Keratinocyte (primary cell): ENCODE measurements around the gene ALOX5AP. TPM values are rescaled to one million over a fixed set of nuclear protein-coding genes. Genes with fewer than 3 reads are reported as not detected.

Source experiments
- DNase-seq: peaks from one replicate; pipeline ENCODE4 v3.0.0-alpha.2; 2011; ENCODE audit warnings: low read depth, missing footprints, low spot score
- FAIRE-seq: peaks from 2 replicates; lab custom pipeline; 2011; peaks lifted over from hg19 to GRCh38; lab: Jason Lieb, UNC
- H2AFZ ChIP-seq: 2 replicates; pipeline ENCODE4 v1.6.0; 2012; ENCODE audit warnings: low read length, control low read depth, inconsistent platforms; ENCODE audit not compliant: control insufficient read depth
- H3K27ac ChIP-seq: 2 replicates; pipeline ENCODE4 v1.5.1; 2011; ENCODE audit warnings: low read length; ENCODE audit not compliant: control insufficient read depth, insufficient read depth
- H3K27me3 ChIP-seq: 3 replicates; pipeline ENCODE4 v1.6.0; 2011; ENCODE audit warnings: low read length; ENCODE audit not compliant: control insufficient read depth, insufficient read depth; ENCODE audit errors: extremely low read depth
- H3K36me3 ChIP-seq, 2 experiments: 2 replicates in 1 of 2; 3 replicates in 1 of 2; pipeline ENCODE4 v1.5.1; 2011; ENCODE audit warnings: low read length in 2 of 2, mild to moderate bottlenecking in 1 of 2; ENCODE audit not compliant: control insufficient read depth in 2 of 2, insufficient read depth in 2 of 2; ENCODE audit errors: extremely low read depth in 1 of 2
- H3K4me1 ChIP-seq: 3 replicates; pipeline ENCODE4 v1.5.1; 2011; ENCODE audit warnings: low read length; ENCODE audit not compliant: control insufficient read depth, insufficient read depth; ENCODE audit errors: extremely low read depth
- H3K4me2 ChIP-seq: 3 replicates; pipeline ENCODE4 v1.6.0; 2011; ENCODE audit warnings: low read depth, low read length; ENCODE audit not compliant: control insufficient read depth, insufficient read depth; ENCODE audit errors: extremely low read depth
- H3K4me3 ChIP-seq, 3 experiments: fragments of 200-600 bp in 1 of 3; sonication (generic) in 1 of 3; 2 replicates in 2 of 3; 3 replicates in 1 of 3; pipeline ENCODE4 v1.5.1; 2011 to 2016; ENCODE audit warnings: low read length in 3 of 3, mild to moderate bottlenecking in 3 of 3, control low read depth in 2 of 3, inconsistent platforms in 1 of 3, low read depth in 1 of 3, mixed read lengths in 1 of 3, mixed run types in 1 of 3, moderate library complexity in 1 of 3; ENCODE audit not compliant: control insufficient read depth in 2 of 3, insufficient read depth in 2 of 3; ENCODE audit errors: extremely low read depth in 1 of 3
- H3K79me2 ChIP-seq: 2 replicates; pipeline ENCODE4 v1.6.0; 2012; ENCODE audit warnings: low read length; ENCODE audit not compliant: control insufficient read depth, insufficient read depth
- H3K9ac ChIP-seq: 3 replicates; pipeline ENCODE4 v1.6.0; 2011; ENCODE audit warnings: low read length; ENCODE audit not compliant: control insufficient read depth, insufficient read depth; ENCODE audit errors: extremely low read depth
- H3K9me1 ChIP-seq: 3 replicates; pipeline ENCODE4 v1.6.0; 2011; ENCODE audit warnings: low read length; ENCODE audit not compliant: control insufficient read depth, insufficient read depth; ENCODE audit errors: extremely low read depth
- H3K9me3 ChIP-seq: 2 replicates; pipeline ENCODE4 v1.5.1; 2012; ENCODE audit warnings: low read depth, low read length; ENCODE audit not compliant: control insufficient read depth
- H4K20me1 ChIP-seq: 3 replicates; pipeline ENCODE4 v1.6.0; 2011; ENCODE audit warnings: low read length; ENCODE audit not compliant: control insufficient read depth, insufficient read depth; ENCODE audit errors: extremely low read depth
- CTCF ChIP-seq, 3 experiments: IDR thresholded peaks in 1 of 3; conservative IDR thresholded peaks in 1 of 3; optimal IDR thresholded peaks in 1 of 3; 2 replicates in 2 of 3; 3 replicates in 1 of 3; pipeline versions ENCODE3 to v1.5.1; 2011; ENCODE audit warnings: low read length in 3 of 3, mild to moderate bottlenecking in 3 of 3, moderate library complexity in 2 of 3, control low read depth in 1 of 3, inconsistent platforms in 1 of 3; ENCODE audit not compliant: insufficient read depth in 2 of 3; ENCODE audit errors: extremely low read depth in 1 of 3
- EZH2 ChIP-seq: IDR thresholded peaks from one replicate; pipeline ENCODE4 v1.6.1; 2012; ENCODE audit warnings: inconsistent platforms, mild to moderate bottlenecking, low read length, moderate library complexity
- dilution Hi-C: fragments of 300-500 bp; cut with MboI; formaldehyde crosslinking; loops from one replicate; pipeline ENCODE4 v1.7.0; 2020; ENCODE audit warnings: low sequenced_read_pairs; ENCODE audit not compliant: extremely low pct_ligation_motif_present
- polyA plus RNA-seq, 5 experiments: library from polyadenylated mRNA; depleted of rRNA in 3 of 5; stranded (reverse) in 3 of 5; stranded (forward) in 1 of 5; unstranded in 1 of 5; fragments of >200 nt; gene quantifications; 1 replicate in 1 of 5; 2 replicates in 3 of 5; 3 replicates in 1 of 5; pipeline versions ENCODE4 v1.2.1 to v1.2.3, GENCODE V29; 2011 to 2012; ENCODE audit warnings: missing spikeins in 2 of 5, low read depth in 1 of 5, low replicate concordance in 1 of 5

ALOX5AP gene
- polyA plus RNA-seq, 1 donor (not counting 4 experiments of a cell fraction or from before 2014, with no cell fraction given) = 0.31 TPM

- H3K27me3 ChIP-seq = no peaks in the 10 kb centered on the region
- DNase-seq (no peak), FAIRE-seq (no peak)
- H3K27ac ChIP-seq = no peak overlapping the region
- no peak overlapping the region for H3K9ac ChIP-seq
- H2AFZ ChIP-seq = no peak overlapping the region
- no peak overlapping the region for H3K4me2 ChIP-seq
- no peaks in the 10 kb centered on the region for H3K79me2 ChIP-seq
- no peaks in the 10 kb centered on the region for H3K9me1 ChIP-seq
- H3K4me1 ChIP-seq = no peaks in the 10 kb centered on the region
- dilution Hi-C loops = no loop called here
- H3K9me3 ChIP-seq = no peaks in the 10 kb centered on the region
- no peak overlapping the region for H3K4me3 ChIP-seq
- no peaks in the 10 kb centered on the region for H4K20me1 ChIP-seq
- TF ChIP-seq CTCF (optimal IDR thresholded peaks at IDR 0.05 in 1 of 3, IDR thresholded peaks at IDR 0.05 in 1 of 3, conservative IDR thresholded peaks at IDR 0.05 in 1 of 3; ENCODE audit: extremely low read depth in 1 of 3, insufficient read depth in 2 of 3, low read length in 3 of 3) (no peak), EZH2 (no peak)
- H3K36me3 ChIP-seq = no peaks in the 10 kb centered on the region
Observed at GRCh38 chr13:30725326-30726085, 9.8 kb upstream of the ALOX5AP start.

- Histone ChIP-seq H3K27me3 (no peaks in the 10 kb centered on the region), H3K4me2 (no peak overlapping the region), H3K9me3 (no peaks in the 10 kb centered on the region), H3K9ac (no peak overlapping the region), H3K4me1 (no peaks in the 10 kb centered on the region), H3K36me3 (no peaks in the 10 kb centered on the region), H2AFZ (no peak overlapping the region), H3K4me3 (no peak overlapping the region), H4K20me1 (no peaks in the 10 kb centered on the region), H3K27ac (no peak overlapping the region), H3K9me1 (no peaks in the 10 kb centered on the region), H3K79me2 (no peaks in the 10 kb centered on the region)
- dilution Hi-C loops = no loop called here
- no peak for TF ChIP-seq EZH2
- TF ChIP-seq CTCF (optimal IDR thresholded peaks at IDR 0.05 in 1 of 3, IDR thresholded peaks at IDR 0.05 in 1 of 3, conservative IDR thresholded peaks at IDR 0.05 in 1 of 3; ENCODE audit: extremely low read depth in 1 of 3, insufficient read depth in 2 of 3, low read length in 3 of 3) = no peak
- DNase-seq (no peak), FAIRE-seq (no peak)
Observed at GRCh38 chr13:30726192-30726591, 9.2 kb upstream of the ALOX5AP start.
